ENCODE data around the gene ANXA6.

- TF ChIP-seq SIX5 (IDR thresholded peaks at IDR 0.05; ENCODE audit: low read depth, low read length, severe bottlenecking) (no peak), FOS (IDR thresholded peaks at IDR 0.05; ENCODE audit: borderline replicate concordance, extremely low read depth, insufficient read length) (no peak), POLR2AphosphoS2 (IDR thresholded peaks at IDR 0.05; ENCODE audit: low read depth, low read length) (no peak), EZH2 (IDR thresholded peaks at IDR 0.05; ENCODE audit: borderline replicate concordance, control insufficient read depth, low read depth, low read length) (no peak), ZZZ3 (IDR thresholded peaks at IDR 0.05; ENCODE audit: control insufficient read depth, insufficient read length, low read depth) (no peak), ELK1 (IDR thresholded peaks at IDR 0.05; ENCODE audit: low read depth, low read length) (no peak), POLR2A (IDR thresholded peaks at IDR 0.05; ENCODE audit: low read depth, low read length) (no peak), CTCF (IDR thresholded peaks at IDR 0.05 in 2 of 3, conservative IDR thresholded peaks at IDR 0.05 in 1 of 3; ENCODE audit: control insufficient read depth in 2 of 3, extremely low read depth in 1 of 3, insufficient read depth in 1 of 3, low read depth in 3 of 3, low read length in 3 of 3) (no peak), POLR2AphosphoS5 (IDR thresholded peaks at IDR 0.05; ENCODE audit: low read length) (no peak), ZNF274 (IDR thresholded peaks at IDR 0.05; ENCODE audit: insufficient read depth, insufficient read length) (no peak), NFXL1 (IDR thresholded peaks at IDR 0.05; ENCODE audit: borderline replicate concordance) (no peak), CHD2 (IDR thresholded peaks at IDR 0.05; ENCODE audit: borderline replicate concordance, low read depth, low read length) (no peak), RAD21 (IDR thresholded peaks at IDR 0.05; ENCODE audit: insufficient read depth, low read depth, low read length) (no peak), ATF3 (IDR thresholded peaks at IDR 0.05; ENCODE audit: borderline replicate concordance, extremely low read depth, low read depth, low read length) (no peak)
These were observed 5.2 kb upstream of the ANXA6 start for GRCh38 chr5:151162776-151163175.
